ENCODE data around the gene NPAS3.

DNA sequence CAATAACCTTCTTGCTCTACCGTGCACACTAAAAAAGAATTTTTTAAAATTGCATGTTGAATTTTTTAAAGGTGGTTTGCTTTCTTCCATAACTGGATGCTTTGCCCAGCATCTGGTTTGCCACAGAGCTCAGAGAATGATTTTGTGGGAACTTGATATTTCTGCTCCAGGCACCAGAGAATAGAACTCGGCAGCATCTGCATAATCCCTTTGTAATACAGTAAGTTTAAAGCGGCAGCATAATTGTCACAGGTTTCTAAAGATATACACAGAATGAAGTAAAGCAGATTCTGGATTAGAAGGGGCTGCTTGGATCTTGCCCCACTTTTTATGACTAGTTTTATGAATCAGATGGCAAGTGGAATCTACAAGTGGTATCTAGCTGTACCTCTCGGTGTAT lies 352.0 kb downstream of the NPAS3 start:
- TF ChIP-seq, protein P1, sequence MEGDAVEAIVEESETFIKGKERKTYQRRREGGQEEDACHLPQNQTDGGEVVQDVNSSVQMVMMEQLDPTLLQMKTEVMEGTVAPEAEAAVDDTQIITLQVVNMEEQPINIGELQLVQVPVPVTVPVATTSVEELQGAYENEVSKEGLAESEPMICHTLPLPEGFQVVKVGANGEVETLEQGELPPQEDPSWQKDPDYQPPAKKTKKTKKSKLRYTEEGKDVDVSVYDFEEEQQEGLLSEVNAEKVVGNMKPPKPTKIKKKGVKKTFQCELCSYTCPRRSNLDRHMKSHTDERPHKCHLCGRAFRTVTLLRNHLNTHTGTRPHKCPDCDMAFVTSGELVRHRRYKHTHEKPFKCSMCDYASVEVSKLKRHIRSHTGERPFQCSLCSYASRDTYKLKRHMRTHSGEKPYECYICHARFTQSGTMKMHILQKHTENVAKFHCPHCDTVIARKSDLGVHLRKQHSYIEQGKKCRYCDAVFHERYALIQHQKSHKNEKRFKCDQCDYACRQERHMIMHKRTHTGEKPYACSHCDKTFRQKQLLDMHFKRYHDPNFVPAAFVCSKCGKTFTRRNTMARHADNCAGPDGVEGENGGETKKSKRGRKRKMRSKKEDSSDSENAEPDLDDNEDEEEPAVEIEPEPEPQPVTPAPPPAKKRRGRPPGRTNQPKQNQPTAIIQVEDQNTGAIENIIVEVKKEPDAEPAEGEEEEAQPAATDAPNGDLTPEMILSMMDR (IDR thresholded peaks at IDR 0.05), result no peak
- TF ChIP-seq POLR2A (IDR thresholded peaks at IDR 0.05) (no peak), POLR2AphosphoS5 (IDR thresholded peaks at IDR 0.05) (no peak)
